ENCODE data around the gene RASL10B.

RASL10B gene

DNA sequence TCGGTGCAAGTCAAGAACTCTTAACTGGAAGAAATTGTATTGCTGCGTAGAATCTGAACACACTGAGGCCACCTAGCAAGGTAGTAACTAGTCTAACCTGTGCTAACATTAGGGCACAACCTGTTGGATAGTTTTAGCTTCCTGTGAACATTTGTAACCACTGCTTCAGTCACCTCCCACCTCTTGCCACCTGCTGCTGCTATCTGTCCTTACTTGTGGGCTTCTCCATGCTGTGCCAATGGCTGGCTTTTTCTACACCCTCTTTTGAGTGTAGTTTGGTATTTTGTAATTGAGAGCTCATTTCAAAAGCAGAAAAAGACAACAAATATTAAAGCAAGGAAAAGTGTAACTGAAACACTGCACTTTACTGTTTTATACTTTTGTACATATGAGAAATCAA lies 7.7 kb upstream of the RASL10B start:
- no peak for DNase-seq

DNA sequence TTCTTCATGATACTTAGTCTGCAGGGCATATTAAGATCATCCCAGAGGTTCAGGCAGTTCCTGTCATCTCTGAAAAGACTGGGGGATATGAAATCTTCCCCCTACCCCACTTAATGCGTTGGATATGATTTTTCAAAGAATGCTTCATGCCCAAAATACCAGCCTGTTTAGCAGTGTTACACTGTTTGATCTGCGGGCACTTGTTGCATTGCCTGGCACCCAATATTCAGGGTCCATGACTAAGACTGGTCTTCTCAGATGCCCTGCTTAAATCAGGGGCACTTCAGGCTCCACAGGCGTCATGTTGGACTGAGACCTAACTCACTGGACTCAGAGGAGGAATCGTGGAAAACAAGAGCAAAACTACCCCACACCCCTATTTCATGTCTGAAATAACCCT lies 6.4 kb upstream of the RASL10B start:
- no peak for DNase-seq

GRCh38 chr17:35725802-35726126 lies 5.7 kb upstream of the RASL10B start:
- no peak for DNase-seq

GRCh38 chr17:35726127-35726952 lies 5.1 kb upstream of the RASL10B start:
- DNase-seq, result peak; percentile 67

- DNase-seq, result no peak
Measured at GRCh38 chr17:35726953-35727460, 4.4 kb upstream of the RASL10B start.

- DNase-seq, result no peak
Measured at GRCh38 chr17:35727635-35728034, 3.8 kb upstream of the RASL10B start.

DNA sequence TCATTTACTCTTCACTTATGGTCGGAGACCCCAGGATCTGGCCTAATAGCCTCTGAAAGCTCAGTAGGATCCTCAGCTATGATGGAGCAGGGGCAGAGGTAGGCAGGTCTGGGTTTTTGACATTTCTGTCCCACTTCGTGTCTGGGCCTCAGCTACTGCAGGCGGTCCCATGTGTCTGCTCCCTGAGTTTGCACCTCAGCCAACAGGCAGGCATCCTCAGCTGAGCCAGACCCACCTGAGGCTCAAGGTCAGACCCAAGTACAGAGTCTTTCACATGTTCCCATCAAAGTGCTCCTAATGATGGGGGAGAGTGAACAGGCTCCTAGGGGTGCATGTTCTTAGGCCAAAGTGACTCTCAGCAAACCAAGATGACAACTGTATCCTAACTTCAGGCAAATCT lies 2.9 kb upstream of the RASL10B start:
- no peak for DNase-seq

- DNase-seq, result no peak
Measured at GRCh38 chr17:35729405-35729833, 2.0 kb upstream of the RASL10B start.

GRCh38 chr17:35730400-35731005 lies 936 bp upstream of the RASL10B start:
- no peak for DNase-seq

GRCh38 chr17:35731917-35732805 lies 722 bp downstream of the RASL10B start:
- no peak for DNase-seq

- DNase-seq, result no peak
Measured at GRCh38 chr17:35732806-35733136, 1.3 kb downstream of the RASL10B start.

DNA sequence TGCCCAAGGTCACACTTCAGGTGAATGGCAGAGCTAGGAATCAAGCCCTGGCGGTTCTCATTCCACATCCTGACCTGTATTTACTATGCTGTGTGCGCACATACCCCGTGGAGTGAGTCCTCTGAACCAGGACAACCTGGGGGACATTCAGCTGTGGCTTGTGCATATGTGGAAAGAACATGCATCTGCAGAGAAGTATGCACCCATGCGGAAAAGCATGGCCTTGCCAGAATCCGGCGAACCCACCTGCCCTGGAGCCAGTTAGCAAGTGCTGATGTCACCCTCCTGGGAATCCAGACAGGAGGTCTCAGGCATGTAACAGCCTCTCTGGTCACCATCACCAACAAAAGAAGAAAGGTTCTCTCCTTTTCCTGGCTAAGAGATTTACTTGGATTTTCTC lies 1.9 kb downstream of the RASL10B start:
- no peak for DNase-seq

DNA sequence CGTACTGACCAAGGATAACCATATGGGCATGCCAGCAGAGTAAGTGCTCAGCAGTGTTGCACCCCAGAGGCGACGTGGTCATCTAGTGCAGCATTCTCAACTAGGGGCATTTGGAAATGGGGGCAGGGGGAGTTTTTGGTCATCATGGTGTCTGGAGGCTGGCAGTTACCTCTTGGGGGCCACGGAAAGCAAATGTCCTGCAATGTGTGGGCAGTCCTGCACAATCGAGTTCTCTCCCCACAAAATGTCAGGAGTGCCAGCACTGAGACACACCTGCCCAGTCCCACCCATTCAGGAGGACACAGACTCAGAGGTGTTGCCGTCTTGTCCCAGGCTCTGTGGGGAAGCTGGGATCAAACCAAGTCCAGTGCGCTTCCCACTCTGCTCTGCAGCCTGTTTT lies 3.0 kb downstream of the RASL10B start:
- DNase-seq, result no peak

DNA sequence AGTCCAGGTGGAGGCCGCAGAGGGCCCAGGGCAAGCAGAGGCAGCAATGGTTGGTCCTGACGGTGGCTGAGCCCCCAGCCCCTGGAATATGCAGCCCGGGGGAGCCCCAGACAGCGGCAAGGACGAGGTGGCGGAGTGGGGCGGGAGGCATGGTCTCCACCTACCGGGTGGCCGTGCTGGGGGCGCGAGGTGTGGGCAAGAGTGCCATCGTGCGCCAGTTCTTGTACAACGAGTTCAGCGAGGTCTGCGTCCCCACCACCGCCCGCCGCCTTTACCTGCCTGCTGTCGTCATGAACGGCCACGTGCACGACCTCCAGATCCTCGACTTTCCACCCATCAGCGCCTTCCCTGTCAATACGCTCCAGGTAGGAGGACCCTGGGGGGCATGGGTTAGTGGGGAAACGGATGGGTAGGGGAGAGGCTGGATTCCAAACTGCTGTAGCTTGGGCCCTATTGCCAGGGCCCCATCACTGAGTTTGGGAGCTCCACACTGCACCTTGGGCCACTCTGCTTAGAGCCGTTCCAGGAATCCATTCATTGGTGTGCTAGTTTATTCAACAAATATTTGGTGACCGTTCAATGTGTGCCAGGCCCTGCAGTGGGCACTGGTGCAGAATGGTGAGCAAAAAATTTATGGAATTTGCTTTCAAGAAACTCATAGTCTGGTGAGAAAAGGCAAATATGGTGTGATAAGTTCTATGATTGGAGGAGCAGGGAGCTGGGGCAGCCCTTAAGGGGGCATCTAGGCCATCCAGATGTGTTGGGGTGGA lies 3.8 kb downstream of the RASL10B start:
- DNase-seq, result no peak

- DNase-seq, result no peak
Measured at GRCh38 chr17:35736236-35736635, 4.8 kb downstream of the RASL10B start.

DNA sequence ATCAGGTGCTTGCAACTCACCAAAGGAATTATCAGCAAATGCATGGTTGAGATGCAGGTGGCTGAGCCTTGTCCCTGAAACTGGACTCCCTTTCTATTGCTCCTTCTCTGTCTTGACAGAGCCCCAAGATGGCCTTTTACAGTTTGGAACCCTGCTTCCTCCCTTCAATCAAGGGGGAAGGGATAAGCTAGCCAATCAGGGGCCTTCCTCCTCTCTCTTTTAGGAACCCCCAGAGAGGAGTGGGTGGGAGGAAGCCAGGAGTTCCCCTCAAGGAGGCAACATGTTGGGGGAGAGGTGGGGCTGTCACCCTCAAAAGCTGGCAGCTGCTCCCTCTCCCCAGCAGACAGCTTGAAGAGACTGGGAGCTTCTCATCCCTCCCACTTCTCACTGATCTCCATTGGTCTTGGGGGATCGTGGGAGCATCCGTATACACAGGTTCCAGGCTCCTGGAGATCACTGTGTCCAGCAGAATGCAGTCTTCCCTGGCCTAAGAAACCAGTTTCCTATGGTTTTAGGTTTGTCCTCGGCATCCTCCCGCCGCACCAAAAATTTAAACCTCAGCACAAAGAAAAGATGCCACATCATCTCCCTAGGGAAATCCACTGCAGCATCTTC lies 7.2 kb downstream of the RASL10B start:
- DNase-seq, result no peak

DNA sequence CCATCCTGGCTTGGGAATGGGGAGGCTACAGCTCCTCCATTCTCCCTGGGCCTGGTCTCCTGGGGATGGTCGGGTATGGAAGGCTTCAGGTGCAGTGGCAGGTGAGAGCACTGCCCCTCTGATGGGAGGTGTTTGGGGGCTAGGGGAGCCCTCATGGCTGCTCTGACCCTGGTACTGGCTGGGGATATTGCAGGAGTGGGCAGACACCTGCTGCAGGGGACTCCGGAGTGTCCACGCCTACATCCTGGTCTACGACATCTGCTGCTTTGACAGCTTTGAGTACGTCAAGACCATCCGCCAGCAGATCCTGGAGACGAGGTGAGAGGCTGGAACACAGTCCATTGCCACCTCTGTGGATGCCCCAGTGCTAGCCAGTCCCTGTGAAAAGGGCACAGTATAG lies 8.8 kb downstream of the RASL10B start:
- no peak for DNase-seq

- no peak for DNase-seq
Measured at GRCh38 chr17:35740997-35741931, 9.8 kb downstream of the RASL10B start.

GRCh38 chr17:35742496-35742895 lies 11.1 kb downstream of the RASL10B start:
- no peak for DNase-seq

GRCh38 chr17:35742896-35743477 lies 11.5 kb downstream of the RASL10B start:
- DNase-seq, result no peak
